HG03442 (cell line): ENCODE data around the gene SLCO3A1.

Experiments used
- ATAC-seq: cut with Tn5 transposase; IDR thresholded peaks from one replicate; pipeline ENCODE4 v1.9.1; 2021; ENCODE audit warnings: mild to moderate bottlenecking, moderate library complexity; ENCODE audit not compliant: unreplicated experiment

The SLCO3A1 gene

GRCh38 chr15:91909111-91909510, 55.6 kb downstream of the SLCO3A1 start:
- ATAC-seq: no peak

GRCh38 chr15:91909574-91909973, 56.1 kb downstream of the SLCO3A1 start:
- ATAC-seq: no peak

GRCh38 chr15:91911844-91912243, 58.3 kb downstream of the SLCO3A1 start:
- ATAC-seq: no peak

- no peak for ATAC-seq
Observed at GRCh38 chr15:91912336-91912735, 58.8 kb downstream of the SLCO3A1 start.

GRCh38 chr15:91913560-91913959, 60.1 kb downstream of the SLCO3A1 start:
- no peak for ATAC-seq

GRCh38 chr15:91915576-91915975, 62.1 kb downstream of the SLCO3A1 start:
- ATAC-seq: no peak

- ATAC-seq: no peak
Observed at GRCh38 chr15:91916051-91916450, 62.5 kb downstream of the SLCO3A1 start.

GRCh38 chr15:91917686-91918360, 64.3 kb downstream of the SLCO3A1 start:
- no peak for ATAC-seq

- no peak for ATAC-seq
Observed at GRCh38 chr15:91919014-91919534, 65.6 kb downstream of the SLCO3A1 start.

GRCh38 chr15:91921188-91921842, 67.8 kb downstream of the SLCO3A1 start:
- no peak for ATAC-seq

GRCh38 chr15:91921843-91922198, 68.3 kb downstream of the SLCO3A1 start:
- no peak for ATAC-seq

GRCh38 chr15:91922646-91923547, 69.4 kb downstream of the SLCO3A1 start:
- ATAC-seq: no peak

GRCh38 chr15:91924183-91924582, 70.7 kb downstream of the SLCO3A1 start:
- ATAC-seq: no peak

- no peak for ATAC-seq
Observed at GRCh38 chr15:91924837-91925495, 71.5 kb downstream of the SLCO3A1 start.

GRCh38 chr15:91925794-91926193, 72.3 kb downstream of the SLCO3A1 start:
- ATAC-seq: no peak

GRCh38 chr15:91926908-91927270, 73.4 kb downstream of the SLCO3A1 start:
- no peak for ATAC-seq

GRCh38 chr15:91927585-91927984, 74.1 kb downstream of the SLCO3A1 start:
- no peak for ATAC-seq

- ATAC-seq: no peak
Observed at GRCh38 chr15:91928675-91929074, 75.2 kb downstream of the SLCO3A1 start.

GRCh38 chr15:91929509-91929908, 76.0 kb downstream of the SLCO3A1 start:
- ATAC-seq: no peak

- ATAC-seq: no peak
Observed at GRCh38 chr15:91930092-91930491, 76.6 kb downstream of the SLCO3A1 start.

- ATAC-seq: no peak
Observed at GRCh38 chr15:91936182-91936775, 82.8 kb downstream of the SLCO3A1 start.
